GM12878 (cell line): ENCODE data around the gene DNAJC4. TPM values are rescaled to one million over a fixed set of nuclear protein-coding genes. Genes with fewer than 3 reads are reported as not detected.

Source experiments
- CBFB ChIP-seq: IDR thresholded peaks from 2 replicates; pipeline ENCODE4 v1.6.1; 2016; ENCODE audit warnings: antibody characterized with exemption, low read depth
- CBX3 ChIP-seq: fragments of 200-600 bp; sonication (generic); IDR thresholded peaks from 2 replicates; pipeline ENCODE4 v1.6.1; 2016; ENCODE audit warnings: low read depth, borderline replicate concordance
- CBX5 ChIP-seq: sonication (generic); IDR thresholded peaks from 2 replicates; pipeline ENCODE4 v1.6.1; 2016; ENCODE audit warnings: low read depth, moderate library complexity, mild to moderate bottlenecking, inconsistent platforms
- CEBPB ChIP-seq, 2 experiments: fragments of 150-350 bp in 1 of 2; IDR thresholded peaks; 2 replicates each; pipeline ENCODE4 v1.6.1; 2012 to 2014; ENCODE audit warnings: low read depth in 2 of 2, low read length in 2 of 2, borderline replicate concordance in 1 of 2, inconsistent platforms in 1 of 2
- CREB1 ChIP-seq: IDR thresholded peaks from 2 replicates; pipeline ENCODE4 v1.6.1; 2012; ENCODE audit warnings: low read depth, mild to moderate bottlenecking, inconsistent platforms
- DPF2 ChIP-seq: fragments of 450-650 bp; IDR thresholded peaks from 2 replicates; pipeline ENCODE4 v1.6.1; 2017; ENCODE audit warnings: mild to moderate bottlenecking
- FOS ChIP-seq: IDR thresholded peaks from 3 replicates; pipeline ENCODE4 v1.6.1; 2011; ENCODE audit warnings: borderline replicate concordance; ENCODE audit not compliant: insufficient read length; ENCODE audit errors: extremely low read depth
- IKZF1 ChIP-seq: fragments of 450-650 bp; conservative IDR thresholded peaks from 2 replicates; pipeline ENCODE4 v1.6.1; 2017; ENCODE audit warnings: antibody characterized with exemption, mild to moderate bottlenecking
- KDM1A ChIP-seq: fragments of 200-600 bp; sonication (generic); IDR thresholded peaks from 2 replicates; pipeline ENCODE4 v1.6.1; 2016; ENCODE audit warnings: borderline replicate concordance
- MTA2 ChIP-seq: fragments of 450-650 bp; IDR thresholded peaks from 2 replicates; pipeline ENCODE4 v1.6.1; 2016; ENCODE audit warnings: low read depth, mild to moderate bottlenecking, moderate library complexity
- MYB ChIP-seq: fragments of 150-350 bp; IDR thresholded peaks from 2 replicates; pipeline ENCODE4 v1.6.1; 2014; ENCODE audit warnings: mild to moderate bottlenecking, low read depth, low read length, borderline replicate concordance
- NBN ChIP-seq: fragments of 450-650 bp; IDR thresholded peaks from 2 replicates; pipeline ENCODE4 v1.6.1; 2016
- NR2C1 ChIP-seq: fragments of 450-650 bp; IDR thresholded peaks from 2 replicates; pipeline ENCODE4 v1.6.1; 2017; ENCODE audit warnings: antibody characterized with exemption, mild to moderate bottlenecking, moderate library complexity
- PAX5 ChIP-seq: IDR thresholded peaks from 2 replicates; pipeline ENCODE4 v1.6.1; 2011; ENCODE audit warnings: low read depth, low read length, borderline replicate concordance
- RELA ChIP-seq: fragments of 450-650 bp; IDR thresholded peaks from 2 replicates; pipeline ENCODE4 v1.8.0; 2014; ENCODE audit warnings: borderline replicate concordance; ENCODE audit not compliant: partially characterized antibody
- SMAD5 ChIP-seq: IDR thresholded peaks from 2 replicates; pipeline ENCODE4 v1.6.1; 2016; ENCODE audit warnings: antibody characterized with exemption, low read depth
- SRF ChIP-seq, 2 experiments: IDR thresholded peaks; 2 replicates each; pipeline ENCODE4 v1.6.1; 2011; ENCODE audit warnings: low read depth in 2 of 2, low read length in 2 of 2, mild to moderate bottlenecking in 1 of 2, moderate library complexity in 1 of 2
- TBL1XR1 ChIP-seq: IDR thresholded peaks from 2 replicates; pipeline ENCODE4 v1.6.1; 2012; ENCODE audit warnings: low read depth, low read length, improper control_type of control experiment
- ZZZ3 ChIP-seq: IDR thresholded peaks from 2 replicates; pipeline ENCODE4 v1.6.1; 2011; ENCODE audit warnings: low read depth; ENCODE audit not compliant: control insufficient read depth, insufficient read length
- polyA plus RNA-seq, 11 experiments: library from polyadenylated mRNA; depleted of rRNA in 4 of 11; unstranded in 6 of 11; stranded (reverse) in 5 of 11; fragments of >200 nt; fragmentation: Nextera tagmentation in 4 of 11; fragmentation: Illumina TruSeq in 1 of 11; extraction: Ambion mirVana in 4 of 11; extraction: Trizol in 1 of 11; gene quantifications; 1 replicate in 1 of 11; 2 replicates in 10 of 11; pipeline versions ENCODE4 v1.2.1 to v1.2.3, GENCODE V29; 2011 to 2016; ENCODE audit warnings: inconsistent platforms in 2 of 11, missing spikeins in 2 of 11, low read depth in 1 of 11
- total RNA-seq, 4 experiments: library from RNA; depleted of rRNA in 3 of 4; stranded (reverse); fragments of >200 nt in 3 of 4; fragmentation: Illumina TruSeq in 1 of 4; extraction: Trizol in 1 of 4; gene quantifications; 2 replicates each; pipeline versions ENCODE4 v1.2.1 to v1.2.3, GENCODE V29; 2013 to 2021
- TF ChIP-seq, protein P1 (sequence below): IDR thresholded peaks from 2 replicates; pipeline ENCODE4 v1.6.1; 2012; ENCODE audit warnings: low read depth, low read length, improper control_type of control experiment
- TF ChIP-seq, protein P2 (sequence below): fragments of 450-650 bp; conservative IDR thresholded peaks from 2 replicates; pipeline ENCODE4 v1.6.1; 2017; ENCODE audit warnings: mild to moderate bottlenecking, moderate library complexity
- TF ChIP-seq, protein P3 (sequence below): fragments of 450-650 bp; IDR thresholded peaks from 2 replicates; pipeline ENCODE4 v1.6.1; 2018; ENCODE audit warnings: mild to moderate bottlenecking, low read depth, moderate library complexity; ENCODE audit not compliant: partially characterized antibody
- TF ChIP-seq, protein P4 (sequence below): IDR thresholded peaks from 2 replicates; pipeline ENCODE4 v1.6.1; 2011; ENCODE audit warnings: borderline replicate concordance, low read depth, mild to moderate bottlenecking, moderate library complexity, low read length; ENCODE audit not compliant: insufficient read depth, poor library complexity, severe bottlenecking
- TF ChIP-seq, protein P5 (sequence below): fragments of 150-350 bp; IDR thresholded peaks from 2 replicates; pipeline ENCODE4 v1.6.1; 2014; ENCODE audit warnings: mild to moderate bottlenecking, low read depth, low read length

Gene DNAJC4
- total and polyA plus RNA-seq, 10 of the 15 experiments (the other 5 are each of a cell fraction or from before 2014, with no cell fraction given): 3.7 to 64.9 (median 30.1) TPM

DNA sequence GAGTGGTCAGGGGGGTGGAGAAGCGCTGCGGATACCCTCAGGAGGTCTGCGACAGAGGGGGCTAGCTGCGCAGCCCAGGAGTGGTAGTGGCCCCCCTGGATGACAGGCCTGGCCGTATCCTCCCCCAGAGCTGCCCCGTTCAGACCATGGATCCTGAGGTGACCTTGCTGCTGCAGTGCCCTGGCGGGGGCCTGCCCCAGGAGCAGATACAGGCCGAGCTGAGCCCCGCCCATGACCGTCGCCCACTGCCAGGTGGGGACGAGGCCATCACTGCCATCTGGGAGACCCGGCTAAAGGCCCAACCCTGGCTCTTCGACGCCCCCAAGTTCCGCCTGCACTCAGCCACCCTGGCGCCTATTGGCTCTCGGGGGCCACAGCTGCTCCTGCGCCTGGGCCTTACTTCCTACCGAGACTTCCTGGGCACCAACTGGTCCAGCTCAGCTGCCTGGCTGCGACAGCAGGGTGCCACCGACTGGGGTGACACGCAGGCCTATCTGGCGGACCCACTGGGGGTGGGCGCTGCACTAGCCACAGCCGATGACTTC lies 3.8 kb upstream of the DNAJC4 start (continued):
- TF ChIP-seq PAX5 (no peak), SMAD5 (peak; percentile 27; the same call in 1 of the 2 replicates), RELA (no peak), CBFB (no peak), ZZZ3 (no peak), CBX3 (no peak), FOS (no peak), CEBPB (IDR thresholded peaks at IDR 0.05; ENCODE audit: borderline replicate concordance in 1 of 2, low read depth in 2 of 2, low read length in 2 of 2) (no peak), CBX5 (no peak), CREB1 (no peak), MYB (no peak), DPF2 (peak; percentile 33), TBL1XR1 (no peak), NR2C1 (no peak), KDM1A (no peak), SRF (IDR thresholded peaks at IDR 0.05; ENCODE audit: low read depth in 2 of 2, low read length in 2 of 2) (no peak), MTA2 (no peak), NBN (0 out of 2 replicates have a peak, but pooled peaks have one; percentile 28), IKZF1 (peak; percentile 48)
- TF ChIP-seq, protein P1, sequence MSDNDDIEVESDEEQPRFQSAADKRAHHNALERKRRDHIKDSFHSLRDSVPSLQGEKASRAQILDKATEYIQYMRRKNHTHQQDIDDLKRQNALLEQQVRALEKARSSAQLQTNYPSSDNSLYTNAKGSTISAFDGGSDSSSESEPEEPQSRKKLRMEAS: peak; percentile 29; the same call in 1 of the 2 replicates
- TF ChIP-seq, protein P2, sequence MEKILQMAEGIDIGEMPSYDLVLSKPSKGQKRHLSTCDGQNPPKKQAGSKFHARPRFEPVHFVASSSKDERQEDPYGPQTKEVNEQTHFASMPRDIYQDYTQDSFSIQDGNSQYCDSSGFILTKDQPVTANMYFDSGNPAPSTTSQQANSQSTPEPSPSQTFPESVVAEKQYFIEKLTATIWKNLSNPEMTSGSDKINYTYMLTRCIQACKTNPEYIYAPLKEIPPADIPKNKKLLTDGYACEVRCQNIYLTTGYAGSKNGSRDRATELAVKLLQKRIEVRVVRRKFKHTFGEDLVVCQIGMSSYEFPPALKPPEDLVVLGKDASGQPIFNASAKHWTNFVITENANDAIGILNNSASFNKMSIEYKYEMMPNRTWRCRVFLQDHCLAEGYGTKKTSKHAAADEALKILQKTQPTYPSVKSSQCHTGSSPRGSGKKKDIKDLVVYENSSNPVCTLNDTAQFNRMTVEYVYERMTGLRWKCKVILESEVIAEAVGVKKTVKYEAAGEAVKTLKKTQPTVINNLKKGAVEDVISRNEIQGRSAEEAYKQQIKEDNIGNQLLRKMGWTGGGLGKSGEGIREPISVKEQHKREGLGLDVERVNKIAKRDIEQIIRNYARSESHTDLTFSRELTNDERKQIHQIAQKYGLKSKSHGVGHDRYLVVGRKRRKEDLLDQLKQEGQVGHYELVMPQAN: peak; percentile 74
- TF ChIP-seq, protein P3, sequence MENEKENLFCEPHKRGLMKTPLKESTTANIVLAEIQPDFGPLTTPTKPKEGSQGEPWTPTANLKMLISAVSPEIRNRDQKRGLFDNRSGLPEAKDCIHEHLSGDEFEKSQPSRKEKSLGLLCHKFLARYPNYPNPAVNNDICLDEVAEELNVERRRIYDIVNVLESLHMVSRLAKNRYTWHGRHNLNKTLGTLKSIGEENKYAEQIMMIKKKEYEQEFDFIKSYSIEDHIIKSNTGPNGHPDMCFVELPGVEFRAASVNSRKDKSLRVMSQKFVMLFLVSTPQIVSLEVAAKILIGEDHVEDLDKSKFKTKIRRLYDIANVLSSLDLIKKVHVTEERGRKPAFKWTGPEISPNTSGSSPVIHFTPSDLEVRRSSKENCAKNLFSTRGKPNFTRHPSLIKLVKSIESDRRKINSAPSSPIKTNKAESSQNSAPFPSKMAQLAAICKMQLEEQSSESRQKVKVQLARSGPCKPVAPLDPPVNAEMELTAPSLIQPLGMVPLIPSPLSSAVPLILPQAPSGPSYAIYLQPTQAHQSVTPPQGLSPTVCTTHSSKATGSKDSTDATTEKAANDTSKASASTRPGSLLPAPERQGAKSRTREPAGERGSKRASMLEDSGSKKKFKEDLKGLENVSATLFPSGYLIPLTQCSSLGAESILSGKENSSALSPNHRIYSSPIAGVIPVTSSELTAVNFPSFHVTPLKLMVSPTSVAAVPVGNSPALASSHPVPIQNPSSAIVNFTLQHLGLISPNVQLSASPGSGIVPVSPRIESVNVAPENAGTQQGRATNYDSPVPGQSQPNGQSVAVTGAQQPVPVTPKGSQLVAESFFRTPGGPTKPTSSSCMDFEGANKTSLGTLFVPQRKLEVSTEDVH: no peak
- TF ChIP-seq, protein P4, sequence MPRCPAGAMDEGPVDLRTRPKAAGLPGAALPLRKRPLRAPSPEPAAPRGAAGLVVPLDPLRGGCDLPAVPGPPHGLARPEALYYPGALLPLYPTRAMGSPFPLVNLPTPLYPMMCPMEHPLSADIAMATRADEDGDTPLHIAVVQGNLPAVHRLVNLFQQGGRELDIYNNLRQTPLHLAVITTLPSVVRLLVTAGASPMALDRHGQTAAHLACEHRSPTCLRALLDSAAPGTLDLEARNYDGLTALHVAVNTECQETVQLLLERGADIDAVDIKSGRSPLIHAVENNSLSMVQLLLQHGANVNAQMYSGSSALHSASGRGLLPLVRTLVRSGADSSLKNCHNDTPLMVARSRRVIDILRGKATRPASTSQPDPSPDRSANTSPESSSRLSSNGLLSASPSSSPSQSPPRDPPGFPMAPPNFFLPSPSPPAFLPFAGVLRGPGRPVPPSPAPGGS: no peak
- TF ChIP-seq, protein P5, sequence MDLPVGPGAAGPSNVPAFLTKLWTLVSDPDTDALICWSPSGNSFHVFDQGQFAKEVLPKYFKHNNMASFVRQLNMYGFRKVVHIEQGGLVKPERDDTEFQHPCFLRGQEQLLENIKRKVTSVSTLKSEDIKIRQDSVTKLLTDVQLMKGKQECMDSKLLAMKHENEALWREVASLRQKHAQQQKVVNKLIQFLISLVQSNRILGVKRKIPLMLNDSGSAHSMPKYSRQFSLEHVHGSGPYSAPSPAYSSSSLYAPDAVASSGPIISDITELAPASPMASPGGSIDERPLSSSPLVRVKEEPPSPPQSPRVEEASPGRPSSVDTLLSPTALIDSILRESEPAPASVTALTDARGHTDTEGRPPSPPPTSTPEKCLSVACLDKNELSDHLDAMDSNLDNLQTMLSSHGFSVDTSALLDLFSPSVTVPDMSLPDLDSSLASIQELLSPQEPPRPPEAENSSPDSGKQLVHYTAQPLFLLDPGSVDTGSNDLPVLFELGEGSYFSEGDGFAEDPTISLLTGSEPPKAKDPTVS: no peak
